ENCODE measurements around the gene NETO2.
"Not testable (repeated sequence)": the region's sequence is repeated elsewhere in the genome, so short reads cannot be mapped to it uniquely, and the experiment has no call there.

DNA sequence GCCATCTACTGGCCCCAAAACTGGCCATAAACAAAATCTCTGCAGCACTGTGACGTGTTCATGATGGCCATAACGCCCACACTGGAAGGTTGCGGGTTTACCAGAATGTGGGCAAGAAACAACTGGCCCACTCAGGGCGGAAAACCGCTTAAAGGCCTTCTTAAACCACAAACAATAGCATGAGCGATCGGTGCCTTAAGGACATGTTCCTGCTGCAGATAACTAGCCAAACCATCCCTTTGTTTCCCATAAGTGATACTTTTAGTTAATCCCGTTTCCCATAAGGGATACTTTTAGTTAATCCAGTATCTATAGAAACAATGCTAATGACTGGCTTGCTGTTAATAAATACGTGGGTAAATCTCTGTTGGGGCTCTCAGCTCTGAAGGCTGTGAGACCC lies 8.8 kb upstream of the NETO2 start:
- TF ChIP-seq TAF1, MTF1, RAD21 (CRISPR knock-in tag; IDR thresholded peaks at IDR 0.05): not testable (repeated sequence)
- TF ChIP-seq, protein P1, sequence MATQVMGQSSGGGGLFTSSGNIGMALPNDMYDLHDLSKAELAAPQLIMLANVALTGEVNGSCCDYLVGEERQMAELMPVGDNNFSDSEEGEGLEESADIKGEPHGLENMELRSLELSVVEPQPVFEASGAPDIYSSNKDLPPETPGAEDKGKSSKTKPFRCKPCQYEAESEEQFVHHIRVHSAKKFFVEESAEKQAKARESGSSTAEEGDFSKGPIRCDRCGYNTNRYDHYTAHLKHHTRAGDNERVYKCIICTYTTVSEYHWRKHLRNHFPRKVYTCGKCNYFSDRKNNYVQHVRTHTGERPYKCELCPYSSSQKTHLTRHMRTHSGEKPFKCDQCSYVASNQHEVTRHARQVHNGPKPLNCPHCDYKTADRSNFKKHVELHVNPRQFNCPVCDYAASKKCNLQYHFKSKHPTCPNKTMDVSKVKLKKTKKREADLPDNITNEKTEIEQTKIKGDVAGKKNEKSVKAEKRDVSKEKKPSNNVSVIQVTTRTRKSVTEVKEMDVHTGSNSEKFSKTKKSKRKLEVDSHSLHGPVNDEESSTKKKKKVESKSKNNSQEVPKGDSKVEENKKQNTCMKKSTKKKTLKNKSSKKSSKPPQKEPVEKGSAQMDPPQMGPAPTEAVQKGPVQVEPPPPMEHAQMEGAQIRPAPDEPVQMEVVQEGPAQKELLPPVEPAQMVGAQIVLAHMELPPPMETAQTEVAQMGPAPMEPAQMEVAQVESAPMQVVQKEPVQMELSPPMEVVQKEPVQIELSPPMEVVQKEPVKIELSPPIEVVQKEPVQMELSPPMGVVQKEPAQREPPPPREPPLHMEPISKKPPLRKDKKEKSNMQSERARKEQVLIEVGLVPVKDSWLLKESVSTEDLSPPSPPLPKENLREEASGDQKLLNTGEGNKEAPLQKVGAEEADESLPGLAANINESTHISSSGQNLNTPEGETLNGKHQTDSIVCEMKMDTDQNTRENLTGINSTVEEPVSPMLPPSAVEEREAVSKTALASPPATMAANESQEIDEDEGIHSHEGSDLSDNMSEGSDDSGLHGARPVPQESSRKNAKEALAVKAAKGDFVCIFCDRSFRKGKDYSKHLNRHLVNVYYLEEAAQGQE (IDR thresholded peaks at IDR 0.05; ENCODE audit: borderline replicate concordance in 1 of 2, low read depth in 1 of 2, low read length in 2 of 2), result not testable (repeated sequence)

Data from HepG2 (cell line).